ENCODE data around the gene STARD13.

The STARD13 gene, protein sequence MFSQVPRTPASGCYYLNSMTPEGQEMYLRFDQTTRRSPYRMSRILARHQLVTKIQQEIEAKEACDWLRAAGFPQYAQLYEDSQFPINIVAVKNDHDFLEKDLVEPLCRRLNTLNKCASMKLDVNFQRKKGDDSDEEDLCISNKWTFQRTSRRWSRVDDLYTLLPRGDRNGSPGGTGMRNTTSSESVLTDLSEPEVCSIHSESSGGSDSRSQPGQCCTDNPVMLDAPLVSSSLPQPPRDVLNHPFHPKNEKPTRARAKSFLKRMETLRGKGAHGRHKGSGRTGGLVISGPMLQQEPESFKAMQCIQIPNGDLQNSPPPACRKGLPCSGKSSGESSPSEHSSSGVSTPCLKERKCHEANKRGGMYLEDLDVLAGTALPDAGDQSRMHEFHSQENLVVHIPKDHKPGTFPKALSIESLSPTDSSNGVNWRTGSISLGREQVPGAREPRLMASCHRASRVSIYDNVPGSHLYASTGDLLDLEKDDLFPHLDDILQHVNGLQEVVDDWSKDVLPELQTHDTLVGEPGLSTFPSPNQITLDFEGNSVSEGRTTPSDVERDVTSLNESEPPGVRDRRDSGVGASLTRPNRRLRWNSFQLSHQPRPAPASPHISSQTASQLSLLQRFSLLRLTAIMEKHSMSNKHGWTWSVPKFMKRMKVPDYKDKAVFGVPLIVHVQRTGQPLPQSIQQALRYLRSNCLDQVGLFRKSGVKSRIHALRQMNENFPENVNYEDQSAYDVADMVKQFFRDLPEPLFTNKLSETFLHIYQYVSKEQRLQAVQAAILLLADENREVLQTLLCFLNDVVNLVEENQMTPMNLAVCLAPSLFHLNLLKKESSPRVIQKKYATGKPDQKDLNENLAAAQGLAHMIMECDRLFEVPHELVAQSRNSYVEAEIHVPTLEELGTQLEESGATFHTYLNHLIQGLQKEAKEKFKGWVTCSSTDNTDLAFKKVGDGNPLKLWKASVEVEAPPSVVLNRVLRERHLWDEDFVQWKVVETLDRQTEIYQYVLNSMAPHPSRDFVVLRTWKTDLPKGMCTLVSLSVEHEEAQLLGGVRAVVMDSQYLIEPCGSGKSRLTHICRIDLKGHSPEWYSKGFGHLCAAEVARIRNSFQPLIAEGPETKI

DNA sequence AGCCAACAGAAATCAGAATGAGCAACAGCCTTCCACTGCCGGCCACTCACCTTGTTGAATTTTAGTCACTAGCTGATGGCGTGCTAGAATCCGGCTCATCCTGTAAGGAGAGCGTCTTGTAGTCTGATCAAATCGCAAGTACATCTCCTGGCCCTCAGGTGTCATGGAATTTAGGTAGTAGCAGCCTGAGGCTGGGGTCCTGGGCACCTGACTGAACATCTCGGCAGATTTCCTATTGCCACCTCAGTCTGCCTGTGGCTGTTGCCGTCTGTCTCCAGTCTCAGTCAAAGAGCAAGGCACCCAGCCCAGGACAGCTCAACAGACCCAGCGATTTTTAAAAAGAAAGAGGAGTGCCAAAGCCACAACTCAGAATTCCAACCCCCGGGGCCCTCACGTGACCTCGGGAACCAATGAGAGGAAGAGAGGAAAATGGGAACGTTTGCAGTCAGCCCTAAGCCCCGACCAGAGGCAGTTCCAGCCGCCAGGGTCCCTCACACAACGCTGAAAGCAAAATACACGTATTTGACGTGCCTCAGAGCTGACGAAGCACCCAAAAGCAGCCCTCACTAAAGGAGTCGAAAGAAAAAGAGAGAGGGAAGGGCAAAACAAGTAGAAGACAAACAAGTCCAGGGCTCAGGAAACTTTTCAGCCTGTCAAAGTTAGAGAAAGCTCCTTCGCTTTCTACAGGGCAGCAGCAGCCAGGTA lies at the start of gene STARD13:
Gene STARD13, minus strand, starts transcription at position 336 of the 705 bp plus-strand sequence. Its CDS starts 117 bp downstream, at position 219.
- no peak for DNase-seq (ENCODE audit: low read depth in 2 of 2)

DNA sequence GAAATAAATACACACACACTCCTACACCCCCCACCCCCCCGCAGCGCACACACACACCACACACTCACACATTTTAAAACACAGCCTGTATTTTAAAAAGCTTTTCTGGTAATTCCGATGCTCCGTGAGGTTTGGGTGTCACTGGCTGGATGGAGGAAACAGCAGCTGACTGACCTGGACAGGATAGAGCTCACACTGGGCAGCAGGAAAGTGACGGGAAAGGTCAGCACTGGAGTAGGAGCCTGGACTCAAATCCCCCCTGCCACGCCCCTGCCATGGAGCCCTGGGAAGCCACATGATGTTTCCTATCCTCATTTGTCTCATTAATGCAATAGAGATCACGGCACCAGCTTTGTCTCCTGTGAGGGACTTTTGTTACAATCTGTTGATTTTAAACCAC lies 49.3 kb upstream of the STARD13 start:
- no peak for DNase-seq (ENCODE audit: low read depth in 2 of 2)

DNA sequence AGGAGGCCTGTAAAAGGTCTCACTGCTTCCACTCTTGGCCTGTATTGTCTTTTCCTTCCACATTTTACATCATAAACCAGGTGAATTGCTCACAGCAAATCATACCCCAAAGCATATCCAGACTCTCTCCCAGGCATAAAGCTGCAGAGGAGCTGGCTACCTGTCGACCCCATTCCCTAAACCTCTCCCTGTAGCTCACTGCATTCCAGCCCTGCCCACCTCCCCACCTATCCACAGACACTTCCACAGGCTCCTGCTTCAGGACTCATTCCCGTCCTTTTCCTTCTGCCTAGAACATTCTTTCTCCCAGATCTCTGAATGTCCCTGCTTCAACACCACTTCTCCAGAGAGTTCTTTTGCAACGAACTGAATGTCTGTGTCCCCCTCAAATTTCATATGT lies 46.4 kb upstream of the STARD13 start:
- DNase-seq (ENCODE audit: low read depth in 2 of 2) = no peak

DNA sequence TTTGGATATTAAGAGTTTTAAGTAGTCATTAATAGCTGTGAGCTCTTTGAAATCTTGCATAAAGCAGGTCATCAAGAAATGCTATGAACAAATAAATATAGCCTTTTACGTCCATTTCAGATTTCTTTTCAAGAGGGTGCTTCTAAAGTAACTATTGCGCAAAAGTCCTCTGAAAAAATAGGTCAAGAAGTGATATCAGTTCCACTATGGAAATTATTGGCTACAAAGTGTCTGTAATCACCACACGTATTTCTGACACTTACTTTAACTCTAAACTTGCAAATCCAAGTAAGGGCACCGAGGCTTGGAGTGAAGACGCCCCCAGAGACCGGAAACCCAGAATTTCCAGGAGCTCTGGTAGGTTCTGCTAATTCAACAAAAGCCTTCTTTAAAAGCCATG lies 44.9 kb upstream of the STARD13 start:
- no peak for DNase-seq (ENCODE audit: low read depth in 2 of 2)

DNA sequence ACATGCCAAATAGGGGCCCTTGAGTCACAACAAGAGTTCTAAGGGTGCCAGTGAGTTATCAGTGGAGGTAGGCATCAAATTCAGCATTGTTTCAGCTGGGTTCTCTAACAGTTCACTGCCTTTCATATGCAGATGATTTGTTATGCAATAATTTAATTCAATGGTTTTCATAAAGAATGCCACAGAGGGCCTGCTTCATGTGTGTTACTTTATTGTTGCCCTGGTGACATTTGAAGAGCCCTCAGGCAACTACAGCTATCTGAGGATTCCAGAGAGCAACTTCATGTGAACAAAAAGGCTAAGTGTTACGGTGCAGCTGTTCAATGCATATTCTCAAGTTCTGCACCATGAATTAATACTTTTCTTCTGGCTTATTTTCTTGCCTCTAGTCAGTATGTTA lies 43.1 kb upstream of the STARD13 start:
- no peak for DNase-seq (ENCODE audit: low read depth in 2 of 2)

DNA sequence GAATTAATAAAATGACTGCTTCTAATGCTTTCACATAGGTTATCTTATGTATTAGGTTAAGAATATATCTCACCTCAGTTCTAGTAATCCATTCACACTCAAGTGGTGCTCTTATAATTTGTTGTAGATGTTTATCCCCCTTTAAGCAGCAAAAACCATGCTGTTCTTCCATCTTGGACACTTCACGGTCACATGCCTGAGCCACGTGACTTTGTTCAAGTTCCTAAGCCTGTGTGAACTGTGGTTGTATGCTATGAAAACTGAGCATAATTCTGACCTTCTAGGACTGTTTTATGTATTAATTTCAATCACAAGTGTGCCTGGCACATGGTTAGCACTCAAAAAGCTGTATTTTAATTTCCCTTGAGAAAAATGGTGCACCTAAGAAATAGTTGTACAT lies 41.2 kb upstream of the STARD13 start:
- no peak for DNase-seq (ENCODE audit: low read depth in 2 of 2)

DNA sequence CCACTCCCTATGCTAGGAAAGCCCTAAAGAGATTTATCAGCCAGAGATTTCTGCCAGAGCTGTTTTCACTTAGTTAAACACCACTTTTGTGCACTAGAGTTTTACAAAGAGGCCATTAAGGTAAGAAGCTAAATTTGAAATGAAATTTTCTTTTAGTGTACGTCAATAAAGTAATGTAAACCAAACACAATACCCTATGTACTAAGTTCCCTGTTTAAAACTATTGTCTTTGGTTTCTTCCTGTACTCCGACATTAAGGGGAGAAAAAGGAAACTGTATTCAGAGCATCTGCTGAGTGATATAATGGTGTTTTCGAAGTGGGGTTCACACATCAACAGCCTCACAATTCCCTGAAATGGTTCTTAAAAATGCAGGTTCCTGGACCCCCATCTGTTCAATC lies 40.7 kb upstream of the STARD13 start:
- no peak for DNase-seq (ENCODE audit: low read depth in 2 of 2)

DNA sequence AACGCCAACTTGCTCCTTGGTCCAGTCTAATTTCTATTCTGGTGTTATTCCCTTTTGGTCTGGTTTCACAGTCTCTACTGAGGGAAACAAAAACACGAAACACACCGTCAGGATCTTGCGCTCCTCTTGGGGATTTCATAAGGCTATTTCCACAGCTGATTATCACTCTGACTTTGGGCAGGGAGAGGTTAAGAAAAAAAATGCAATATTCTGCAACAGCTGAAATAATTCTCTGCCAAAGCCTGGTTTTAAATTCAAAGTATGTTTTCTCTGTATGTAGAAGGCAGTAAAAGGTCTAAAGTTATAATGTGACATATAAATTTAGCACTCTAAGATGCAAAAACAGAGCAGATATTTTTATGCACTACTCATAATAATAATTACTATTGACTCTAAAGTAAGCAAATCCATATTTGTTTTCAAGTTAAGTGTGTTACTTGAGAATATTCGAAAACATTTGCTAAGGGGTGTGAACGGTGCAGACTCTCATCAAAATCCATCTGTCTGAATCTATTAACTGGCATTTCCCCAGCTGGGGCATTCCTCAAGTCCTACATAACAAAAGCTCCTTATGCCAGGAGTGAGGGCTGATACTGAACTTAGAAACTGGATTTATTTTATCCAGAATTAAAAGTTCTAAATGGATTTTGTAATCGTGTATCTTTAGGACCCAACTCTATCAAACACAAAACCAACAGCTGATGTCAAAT lies 38.4 kb upstream of the STARD13 start:
- DNase-seq (ENCODE audit: low read depth in 2 of 2) = no peak

DNA sequence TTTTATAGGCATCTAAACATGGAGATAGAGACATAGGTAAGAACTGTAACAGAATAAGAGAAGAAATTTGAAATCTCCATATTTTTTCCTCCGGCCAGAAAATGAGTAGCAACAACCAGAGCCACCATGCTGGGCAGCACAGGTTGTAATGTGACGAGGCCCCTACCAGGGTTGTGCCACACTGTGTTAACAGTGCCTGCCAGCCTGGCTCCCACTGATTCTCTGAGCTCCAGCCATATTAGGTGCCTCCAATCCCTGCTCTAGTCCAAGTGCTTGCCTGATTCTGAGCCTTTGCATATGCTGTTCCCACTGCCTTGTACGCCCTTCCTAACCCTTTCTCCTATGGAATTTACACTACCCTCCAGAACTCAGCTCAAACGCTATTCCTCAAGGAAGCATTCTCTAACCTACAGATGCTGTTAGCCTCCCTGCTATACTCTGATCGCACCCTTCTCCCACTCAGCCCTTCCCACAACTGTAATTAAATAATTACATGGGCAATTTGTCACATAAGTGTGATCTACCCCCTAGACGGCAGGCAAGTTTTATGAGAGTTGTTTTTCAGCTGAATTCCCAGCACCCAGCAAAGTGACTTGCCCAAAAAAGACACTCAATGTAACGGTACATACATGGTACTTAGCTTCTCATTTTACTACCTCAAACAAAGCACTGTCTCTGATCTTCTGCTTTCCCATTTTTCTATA lies 37.6 kb upstream of the STARD13 start:
- no peak for DNase-seq (ENCODE audit: low read depth in 2 of 2)

DNA sequence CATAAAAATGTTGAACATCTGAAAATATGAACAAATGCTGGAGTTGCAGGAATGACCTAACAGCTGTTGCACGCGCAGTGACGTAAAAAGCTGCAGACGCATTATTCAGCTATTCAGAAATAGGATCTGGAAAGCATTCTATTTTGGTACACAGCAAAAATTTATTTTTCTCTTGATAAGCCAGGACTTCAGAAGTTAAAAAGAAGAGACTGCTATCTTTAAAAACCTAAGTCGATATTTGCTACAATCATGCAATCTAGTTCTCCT lies 36.9 kb upstream of the STARD13 start:
- no peak for DNase-seq (ENCODE audit: low read depth in 2 of 2)

DNA sequence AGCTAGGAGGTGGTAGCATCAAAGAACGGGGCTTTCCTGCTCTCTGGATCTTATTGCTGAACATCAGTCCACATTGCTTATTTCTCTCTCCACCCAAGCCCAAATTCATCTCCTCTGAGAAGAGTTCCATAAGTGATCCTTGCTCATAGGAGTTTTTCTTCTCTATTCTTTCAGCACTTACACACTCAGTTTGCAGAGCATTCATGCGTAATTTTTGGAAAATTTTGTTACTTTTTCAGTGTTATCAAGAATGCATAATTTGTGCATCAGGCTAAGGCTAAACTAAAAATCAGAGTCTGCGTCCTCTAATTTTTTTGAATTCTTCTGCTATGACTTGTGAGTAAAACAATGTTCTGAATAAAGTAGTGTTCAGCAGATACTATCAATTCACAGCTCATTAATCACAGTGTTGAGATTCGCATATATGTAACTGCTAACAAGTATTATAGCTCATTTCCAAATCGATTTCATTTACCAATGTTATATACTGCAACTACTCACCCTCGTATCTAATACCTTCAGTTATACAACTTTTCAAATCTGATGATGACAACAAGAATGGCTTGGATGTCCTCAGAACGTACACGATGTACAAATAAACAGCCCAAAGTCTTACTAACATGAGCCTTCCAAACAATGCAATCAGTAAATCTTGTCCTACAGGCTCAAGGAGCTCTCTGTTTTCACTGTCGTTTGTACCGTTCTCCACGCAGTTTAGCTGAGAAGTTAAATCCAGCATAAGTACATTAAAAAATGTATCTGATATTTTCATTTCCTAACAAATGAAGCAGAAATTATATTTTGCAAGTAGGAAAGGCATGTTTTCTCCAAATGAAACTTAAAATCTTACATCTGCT lies 36.4 kb upstream of the STARD13 start:
- DNase-seq (ENCODE audit: low read depth in 2 of 2) = no peak

DNA sequence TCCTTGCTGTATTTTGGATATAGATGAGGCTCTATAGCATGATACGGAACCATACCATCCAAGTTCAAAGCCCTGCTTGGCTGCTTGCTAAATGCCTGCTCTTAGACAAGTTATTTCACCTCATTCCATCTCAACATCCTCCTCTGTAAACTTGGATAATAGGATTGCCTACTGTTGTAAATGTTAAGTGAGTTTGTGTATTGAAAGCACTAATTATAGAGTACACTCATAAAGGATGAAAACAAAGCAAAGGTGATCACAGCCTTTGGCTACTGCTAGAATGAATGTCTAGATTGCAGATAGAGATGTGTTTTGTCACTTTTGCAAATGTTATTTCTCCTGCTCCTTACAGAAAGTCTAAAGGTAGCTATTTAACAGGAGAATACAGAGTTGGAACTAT lies 34.3 kb upstream of the STARD13 start:
- no peak for DNase-seq (ENCODE audit: low read depth in 2 of 2)

DNA sequence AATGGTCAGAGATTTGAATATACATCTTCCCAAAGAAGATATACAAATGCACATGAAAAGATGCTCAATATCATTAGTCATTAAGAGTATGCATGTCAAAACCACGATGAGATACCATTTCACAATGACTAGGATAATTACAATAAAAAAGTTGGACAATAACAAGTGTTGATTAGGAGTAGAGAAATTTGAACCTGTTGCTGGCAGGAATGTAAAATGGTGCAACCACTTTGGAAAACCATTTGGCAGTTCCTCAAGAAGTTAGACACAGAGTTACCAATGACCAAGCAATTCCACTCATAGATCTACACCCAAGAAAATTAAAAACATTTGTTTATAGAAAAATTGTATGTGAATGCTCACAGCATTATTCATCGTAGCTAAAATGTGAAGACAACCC lies 33.2 kb upstream of the STARD13 start:
- no peak for DNase-seq (ENCODE audit: low read depth in 2 of 2)

DNA sequence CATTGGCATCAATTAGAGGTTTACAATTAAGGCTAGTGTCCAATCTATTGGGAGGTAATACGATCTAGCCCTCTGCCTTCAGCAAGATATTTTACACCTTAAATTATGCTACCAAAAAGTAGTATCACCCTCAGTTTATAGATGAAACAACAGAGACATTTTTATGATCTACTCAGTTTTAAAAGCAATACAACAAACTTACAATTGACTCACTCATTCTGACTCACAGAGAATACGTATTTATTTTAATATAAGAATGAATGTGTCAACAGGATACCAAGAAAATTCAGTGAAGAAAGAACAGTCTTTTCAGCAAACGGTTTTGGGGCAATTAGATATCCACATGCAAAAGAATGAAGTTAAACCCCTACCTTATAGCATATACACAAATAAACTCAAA lies 32.5 kb upstream of the STARD13 start:
- no peak for DNase-seq (ENCODE audit: low read depth in 2 of 2)

DNA sequence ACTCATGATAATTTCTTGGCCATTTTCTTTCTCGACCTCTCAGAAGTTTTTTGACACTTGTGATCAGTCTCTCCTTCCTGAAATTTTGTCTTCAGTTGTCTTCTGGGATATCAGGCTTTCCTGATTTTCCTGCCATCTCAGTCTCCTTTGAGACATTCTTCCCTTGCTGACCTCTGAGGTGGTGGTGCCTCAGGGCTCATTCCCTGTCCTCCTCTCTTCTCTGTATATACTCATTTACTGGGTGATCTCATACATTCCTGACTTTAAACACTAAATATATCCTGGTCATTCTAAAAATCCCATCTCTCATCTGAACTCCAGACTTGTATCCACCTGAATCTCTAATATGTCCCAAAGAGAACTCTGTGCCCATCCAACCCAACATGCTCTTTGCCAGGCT lies 31.3 kb upstream of the STARD13 start:
- DNase-seq (ENCODE audit: low read depth in 2 of 2) = no peak

DNA sequence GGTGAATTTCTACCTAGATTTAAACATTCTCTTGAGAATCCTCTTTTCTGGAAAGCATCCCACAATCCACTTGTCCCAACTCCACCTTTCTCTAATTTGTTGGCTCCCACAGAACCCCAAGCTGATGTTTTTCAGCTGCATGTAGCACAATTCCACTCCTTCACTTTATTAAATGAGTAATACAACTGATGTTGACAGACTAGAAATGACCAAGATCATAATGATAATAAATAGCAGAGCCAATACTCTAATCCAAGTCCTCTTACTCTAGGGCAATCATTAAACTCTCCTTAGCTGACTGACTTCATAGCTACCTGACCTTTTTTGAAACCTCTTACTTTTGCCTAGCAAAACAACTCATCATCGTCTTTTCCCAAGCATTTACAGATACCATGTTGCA lies 27.9 kb upstream of the STARD13 start:
- DNase-seq (ENCODE audit: low read depth in 2 of 2) = no peak

DNA sequence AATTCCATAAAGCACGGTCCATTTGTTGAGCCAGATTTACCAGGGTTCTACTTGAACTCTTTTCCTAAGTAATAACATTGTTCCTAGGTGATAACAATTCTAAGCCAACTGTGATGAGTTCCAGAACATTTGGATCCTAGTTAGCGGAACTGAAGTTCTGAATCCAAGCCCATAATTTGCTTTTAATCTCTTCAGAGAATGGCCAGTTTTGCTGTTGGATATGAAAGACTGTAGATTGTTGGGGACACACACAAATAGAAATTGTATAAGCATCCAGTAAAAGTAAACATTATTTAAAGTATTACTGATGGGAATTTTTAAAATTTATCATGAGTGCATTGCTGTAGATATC lies 27.3 kb upstream of the STARD13 start:
- DNase-seq (ENCODE audit: low read depth in 2 of 2) = no peak

DNA sequence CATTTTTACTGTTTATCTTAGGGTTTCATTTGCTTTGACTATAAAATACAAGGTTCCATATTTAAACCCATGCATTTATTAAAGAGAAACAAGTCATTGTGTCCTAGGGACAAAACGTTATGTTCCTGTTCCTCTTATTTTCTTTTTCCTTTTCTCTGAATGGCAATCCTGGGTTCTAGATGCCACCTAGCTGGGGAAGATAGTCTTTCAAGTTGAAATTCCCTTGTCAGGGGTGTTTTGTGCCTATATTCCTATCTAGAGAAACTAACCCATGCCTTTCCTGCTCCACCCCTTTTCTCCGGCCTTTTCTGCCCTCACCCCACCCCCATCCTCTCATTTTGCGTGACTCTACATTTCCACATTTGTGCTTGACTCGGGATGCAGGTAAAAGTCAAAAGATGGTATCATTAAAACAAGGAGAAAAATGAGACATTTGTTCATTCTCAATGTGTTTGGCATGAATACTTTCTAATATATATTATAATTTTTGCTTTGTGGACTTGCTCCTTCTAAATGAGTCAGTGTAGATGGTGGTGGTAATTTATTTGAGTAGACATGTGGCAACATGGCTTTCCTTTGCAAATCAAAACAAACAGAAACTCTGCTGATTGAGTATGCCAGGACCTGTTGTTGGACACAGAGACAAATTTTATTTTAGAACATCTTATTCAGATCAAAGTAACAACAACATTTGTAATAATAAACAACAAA lies 26.8 kb upstream of the STARD13 start:
- DNase-seq (ENCODE audit: low read depth in 2 of 2) = no peak

DNA sequence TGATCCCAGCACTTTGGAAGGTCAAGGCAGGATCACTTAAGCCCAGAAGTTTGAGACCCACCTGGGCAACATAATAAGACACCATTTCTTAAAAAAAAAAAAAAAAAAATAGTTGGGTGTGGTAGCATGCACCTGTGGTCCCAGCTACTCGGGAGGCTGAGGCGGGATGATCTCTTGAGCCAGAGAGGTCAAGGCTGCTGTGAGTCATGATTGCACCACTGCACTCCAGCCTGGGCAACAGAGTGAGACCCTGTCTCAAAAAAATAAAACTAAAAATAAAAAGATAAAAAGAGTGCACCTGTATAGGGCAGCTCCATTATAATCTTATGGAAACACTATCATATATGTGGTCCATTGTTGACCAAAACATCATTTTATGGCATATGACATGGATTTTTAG lies 25.5 kb upstream of the STARD13 start:
- DNase-seq (ENCODE audit: low read depth in 2 of 2) = no peak
